ENCODE results near the gene QRICH1.
"Not testable (repeated sequence)": the region's sequence is repeated elsewhere in the genome, so short reads cannot be mapped to it uniquely, and the experiment has no call there.

Gene QRICH1

DNA sequence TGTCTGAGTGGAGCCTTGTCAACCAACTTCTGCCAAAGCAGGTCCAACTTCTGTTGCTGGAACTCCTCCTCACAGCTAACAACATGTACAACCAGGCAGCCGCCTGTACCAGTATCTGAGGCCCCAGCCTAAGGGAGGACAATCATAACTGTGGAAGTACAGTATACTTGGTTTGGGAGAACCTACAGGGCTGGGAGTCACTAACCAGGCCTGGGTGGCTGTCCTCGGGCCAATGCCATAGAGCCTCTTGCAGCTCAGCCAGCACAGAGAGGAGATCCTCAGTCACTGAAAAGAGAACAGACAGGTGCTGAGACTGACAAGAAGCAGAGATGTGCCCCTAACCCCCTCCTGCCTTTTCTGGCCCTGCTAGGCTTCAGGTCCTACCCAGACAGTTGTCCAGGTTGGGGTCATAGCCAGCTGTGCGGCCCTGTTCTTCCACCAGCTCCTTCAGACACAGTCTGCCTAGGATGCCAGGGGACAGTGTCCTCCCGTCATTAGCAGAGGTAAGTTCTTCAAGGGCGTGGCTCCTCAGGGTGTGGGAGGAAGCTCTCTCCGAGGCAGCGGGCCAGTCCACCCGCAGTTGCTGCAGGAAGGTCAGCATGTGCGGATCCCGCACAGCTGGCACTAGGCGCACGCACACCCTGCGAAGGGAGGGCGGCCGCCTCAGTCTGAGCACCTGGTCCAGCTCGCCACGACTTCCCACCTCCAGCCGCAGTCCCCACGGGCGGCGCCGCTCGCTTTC is 76.5 kb downstream of the QRICH1 start:
- DNase-seq (ENCODE audit: low read depth), result no peak

DNA sequence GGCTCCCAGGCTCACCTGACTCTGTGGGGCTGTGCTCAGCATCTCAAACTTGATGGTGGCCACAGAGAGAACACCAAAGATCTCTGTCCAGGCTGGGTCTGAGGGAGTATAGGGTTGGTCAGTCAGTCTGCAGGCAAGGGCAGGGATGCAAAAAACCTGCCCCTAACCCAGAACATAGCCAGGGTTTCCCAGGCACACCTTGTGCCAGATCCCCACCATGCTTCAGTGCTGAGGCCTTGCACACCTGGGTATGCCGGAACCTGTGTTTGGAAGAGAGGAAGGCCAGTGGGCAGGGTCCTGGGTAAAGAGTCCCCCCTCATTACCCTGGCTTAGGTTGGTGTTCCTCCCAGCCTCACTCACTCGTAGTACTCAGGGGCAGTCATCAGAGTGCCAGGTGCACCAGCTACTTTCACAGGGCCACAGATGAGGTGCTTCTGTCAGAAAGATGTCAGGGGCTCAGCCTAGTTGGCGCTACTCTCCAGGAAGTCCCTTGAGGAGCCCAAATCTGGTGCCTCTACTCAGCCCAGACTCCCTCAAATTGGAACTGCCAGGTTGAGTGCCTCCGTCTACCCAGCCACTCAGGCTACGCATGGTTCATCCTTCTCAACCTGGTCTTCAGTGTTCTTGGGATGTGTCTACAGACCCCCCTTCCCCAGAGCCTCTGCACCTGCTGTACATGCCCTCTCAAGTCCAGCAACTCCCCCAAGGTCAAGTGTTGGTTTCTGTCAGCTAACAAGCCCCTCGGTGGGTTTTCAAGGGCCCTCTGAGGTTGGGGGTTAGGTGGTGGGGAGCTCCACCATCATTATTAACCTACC is 77.2 kb downstream of the QRICH1 start:
- no peak for DNase-seq (ENCODE audit: low read depth)

DNA sequence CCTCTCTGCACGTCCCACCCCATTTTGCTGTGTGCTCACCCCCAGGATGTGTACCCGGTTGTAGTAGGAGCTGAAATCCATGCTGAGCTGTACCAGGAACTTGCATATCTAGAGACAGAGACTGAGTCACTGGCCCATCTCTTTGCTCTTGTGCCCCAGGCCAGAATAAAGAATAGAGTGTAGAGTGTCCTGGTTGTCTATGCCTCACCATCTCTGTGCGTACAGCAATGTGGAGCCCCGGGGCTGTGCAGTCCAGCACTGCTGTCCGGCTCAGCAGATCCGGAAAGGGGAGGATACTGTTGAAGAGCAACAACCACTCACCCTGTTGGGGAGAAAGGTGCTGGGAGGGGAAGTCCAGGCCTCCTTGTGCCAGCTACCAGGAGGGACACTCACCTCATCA is 78.1 kb downstream of the QRICH1 start:
- DNase-seq (ENCODE audit: low read depth), result no peak

DNA sequence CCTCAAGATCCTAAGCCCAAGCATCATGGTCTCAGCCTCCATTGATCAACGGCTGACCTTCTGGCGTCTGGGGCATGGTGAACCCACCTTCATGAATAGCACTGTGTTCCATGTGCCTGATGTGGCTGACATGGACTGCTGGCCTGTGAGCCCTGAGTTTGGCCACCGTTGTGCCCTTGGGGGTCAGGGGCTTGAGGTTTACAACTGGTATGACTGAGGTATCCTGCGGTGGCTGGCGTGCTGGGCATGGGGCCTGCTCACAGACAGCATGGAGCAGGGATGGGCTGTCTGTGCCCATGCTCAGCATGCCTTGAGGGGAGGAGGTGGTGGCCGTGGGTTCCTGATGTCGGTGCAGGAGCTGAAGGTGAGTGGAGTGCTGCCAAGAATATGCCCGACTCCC is 78.8 kb downstream of the QRICH1 start:
- no peak for DNase-seq (ENCODE audit: low read depth)

DNA sequence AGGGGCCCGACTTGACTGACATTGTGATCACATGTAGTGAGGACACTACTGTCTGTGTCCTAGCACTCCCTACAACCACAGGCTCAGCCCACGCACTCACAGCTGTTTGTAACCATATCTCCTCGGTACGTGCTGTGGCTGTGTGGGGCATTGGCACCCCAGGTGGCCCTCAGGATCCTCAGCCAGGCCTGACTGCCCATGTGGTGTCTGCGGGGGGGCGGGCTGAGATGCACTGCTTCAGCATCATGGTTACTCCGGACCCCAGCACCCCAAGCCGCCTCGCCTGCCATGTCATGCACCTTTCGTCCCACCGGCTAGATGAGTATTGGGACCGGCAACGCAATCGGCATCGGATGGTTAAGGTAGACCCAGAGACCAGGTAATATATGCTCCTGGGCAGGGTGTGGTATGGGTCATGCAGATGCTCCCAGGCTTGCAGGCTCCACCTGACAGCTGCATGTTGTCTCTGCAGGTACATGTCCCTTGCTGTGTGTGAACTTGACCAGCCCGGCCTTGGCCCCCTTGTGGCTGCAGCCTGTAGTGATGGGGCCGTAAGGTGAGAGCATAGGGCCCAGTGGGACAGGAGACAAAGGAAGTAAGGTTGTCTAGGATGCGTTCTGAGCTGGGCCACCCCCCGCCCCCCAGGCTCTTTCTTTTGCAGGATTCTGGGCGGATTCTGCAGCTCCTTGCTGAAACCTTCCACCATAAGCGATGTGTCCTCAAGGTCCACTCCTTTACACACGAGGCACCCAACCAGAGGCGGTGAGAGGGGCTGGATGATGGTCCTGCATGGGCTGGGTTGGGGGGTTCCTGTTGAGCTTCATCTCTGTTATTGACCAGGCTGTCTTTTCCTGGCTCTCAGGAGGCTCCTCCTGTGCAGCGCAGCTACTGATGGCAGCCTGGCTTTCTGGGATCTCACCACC is 79.9 kb downstream of the QRICH1 start:
- no peak for DNase-seq (ENCODE audit: low read depth)

DNA sequence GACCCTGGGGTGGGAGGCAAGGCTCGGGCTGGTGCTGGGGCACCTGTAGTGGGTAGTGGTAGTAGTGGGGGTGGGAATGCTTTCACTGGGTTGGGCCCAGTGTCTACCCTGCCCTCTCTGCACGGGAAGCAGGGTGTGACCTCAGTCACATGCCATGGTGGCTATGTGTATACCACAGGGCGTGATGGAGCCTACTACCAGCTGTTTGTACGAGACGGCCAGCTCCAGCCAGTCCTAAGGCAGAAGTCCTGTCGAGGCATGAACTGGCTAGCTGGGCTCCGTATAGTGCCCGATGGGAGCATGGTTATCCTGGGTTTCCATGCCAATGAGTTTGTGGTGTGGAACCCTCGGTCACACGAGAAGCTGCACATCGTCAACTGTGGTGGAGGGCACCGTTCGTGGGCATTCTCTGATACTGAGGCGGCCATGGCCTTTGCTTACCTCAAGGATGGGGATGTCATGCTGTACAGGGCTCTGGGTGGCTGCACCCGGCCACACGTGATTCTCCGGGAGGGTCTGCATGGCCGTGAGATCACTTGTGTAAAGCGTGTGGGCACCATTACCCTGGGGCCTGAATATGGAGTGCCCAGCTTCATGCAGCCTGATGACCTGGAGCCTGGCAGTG is 80.6 kb downstream of the QRICH1 start:
- DNase-seq (ENCODE audit: low read depth), result no peak

DNA sequence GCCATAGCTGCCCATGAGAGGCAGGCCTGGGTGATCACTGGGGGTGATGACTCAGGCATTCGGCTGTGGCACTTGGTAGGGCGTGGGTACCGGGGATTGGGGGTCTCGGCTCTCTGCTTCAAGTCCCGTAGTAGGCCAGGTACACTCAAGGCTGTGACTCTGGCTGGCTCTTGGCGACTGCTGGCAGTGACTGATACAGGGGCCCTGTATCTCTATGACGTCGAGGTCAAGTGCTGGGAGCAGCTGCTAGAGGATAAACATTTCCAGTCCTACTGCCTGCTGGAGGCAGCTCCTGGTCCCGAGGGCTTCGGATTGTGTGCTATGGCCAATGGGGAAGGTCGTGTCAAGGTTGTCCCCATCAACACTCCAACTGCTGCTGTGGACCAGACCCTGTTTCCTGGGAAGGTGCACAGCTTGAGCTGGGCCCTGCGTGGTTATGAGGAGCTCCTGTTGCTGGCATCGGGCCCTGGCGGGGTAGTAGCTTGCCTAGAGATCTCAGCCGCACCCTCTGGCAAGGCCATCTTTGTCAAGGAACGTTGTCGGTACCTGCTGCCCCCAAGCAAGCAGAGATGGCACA is 81.3 kb downstream of the QRICH1 start:
- no peak for DNase-seq (ENCODE audit: low read depth)

DNA sequence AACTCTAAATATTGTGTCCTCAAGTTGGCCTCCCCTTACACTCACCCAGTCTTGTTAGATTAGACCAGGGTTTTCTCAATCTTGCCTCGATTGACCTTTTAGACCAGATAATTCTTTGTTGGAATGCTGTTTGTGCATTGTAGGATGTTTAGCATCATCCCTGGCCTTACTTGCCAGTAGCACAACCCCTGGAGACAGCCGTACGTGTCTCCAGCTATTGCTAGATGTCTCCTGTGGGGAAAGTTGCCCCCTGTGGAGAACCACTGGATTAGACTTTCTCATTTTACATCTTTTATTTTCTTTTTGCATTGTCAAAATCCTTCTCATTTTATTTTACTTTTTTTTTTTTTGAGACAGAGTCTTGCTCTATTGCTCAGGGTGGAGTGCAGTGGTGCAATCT is 84.5 kb downstream of the QRICH1 start:
- no peak for DNase-seq (ENCODE audit: low read depth)

DNA sequence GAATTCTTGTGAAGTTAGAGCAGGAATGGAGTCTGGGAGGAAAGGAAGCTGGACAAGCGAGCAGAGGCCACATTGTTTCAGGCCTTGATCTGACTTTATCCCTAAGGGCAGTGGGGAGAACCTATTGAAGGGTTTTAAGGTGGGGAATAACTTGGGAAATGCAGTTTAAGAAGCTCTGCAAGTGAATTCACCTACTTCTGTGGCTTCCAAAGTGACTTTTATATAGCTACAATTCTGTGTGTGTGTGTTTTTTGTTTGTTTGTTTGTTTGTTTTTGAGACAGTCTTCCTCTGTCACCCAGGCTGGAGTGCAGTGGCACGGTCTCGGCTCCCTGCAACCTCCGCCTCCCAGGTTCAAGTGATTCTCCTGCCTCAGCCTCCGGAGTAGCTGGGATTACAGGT is 85.2 kb downstream of the QRICH1 start:
- DNase-seq (ENCODE audit: low read depth), result not testable (repeated sequence)

DNA sequence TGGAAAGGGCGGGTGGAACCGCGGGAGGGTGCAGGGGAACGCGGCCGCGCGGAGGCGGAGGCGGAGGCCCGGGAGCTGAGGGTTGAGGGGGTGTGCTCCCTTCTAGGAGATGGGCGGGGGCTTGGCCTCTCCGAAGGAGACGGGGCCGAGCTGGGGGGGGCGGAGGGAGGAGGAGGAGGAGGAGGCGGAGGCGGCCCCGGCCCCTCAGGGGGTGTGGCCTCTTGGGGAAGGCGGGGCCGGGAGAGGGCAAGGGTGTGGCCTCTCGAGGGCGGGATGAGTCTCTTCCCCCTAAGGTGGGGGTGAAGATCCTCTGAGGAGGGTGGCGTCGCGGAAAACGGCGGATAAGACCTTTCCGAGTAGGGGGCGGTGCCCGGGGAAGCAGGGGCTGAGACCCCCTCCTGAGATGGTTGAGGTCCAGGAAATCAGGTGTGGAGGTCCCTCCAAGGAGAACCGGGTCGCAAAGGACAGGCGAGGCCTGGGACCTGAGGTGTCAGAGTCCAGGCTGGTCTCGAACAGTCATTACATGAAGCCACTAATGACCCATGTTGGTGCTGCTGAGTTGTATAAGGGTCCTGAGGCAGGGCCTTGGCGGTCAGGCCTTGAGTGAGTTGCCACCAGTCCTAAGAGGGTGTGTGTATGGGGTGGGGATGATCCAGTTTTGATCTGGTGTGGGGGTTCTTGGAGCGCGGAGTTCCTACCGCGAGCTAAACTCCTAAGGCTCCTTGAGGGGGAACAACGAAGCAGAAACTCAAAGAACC is 85.9 kb downstream of the QRICH1 start:
- peak; percentile 94 for DNase-seq (ENCODE audit: low read depth)

DNA sequence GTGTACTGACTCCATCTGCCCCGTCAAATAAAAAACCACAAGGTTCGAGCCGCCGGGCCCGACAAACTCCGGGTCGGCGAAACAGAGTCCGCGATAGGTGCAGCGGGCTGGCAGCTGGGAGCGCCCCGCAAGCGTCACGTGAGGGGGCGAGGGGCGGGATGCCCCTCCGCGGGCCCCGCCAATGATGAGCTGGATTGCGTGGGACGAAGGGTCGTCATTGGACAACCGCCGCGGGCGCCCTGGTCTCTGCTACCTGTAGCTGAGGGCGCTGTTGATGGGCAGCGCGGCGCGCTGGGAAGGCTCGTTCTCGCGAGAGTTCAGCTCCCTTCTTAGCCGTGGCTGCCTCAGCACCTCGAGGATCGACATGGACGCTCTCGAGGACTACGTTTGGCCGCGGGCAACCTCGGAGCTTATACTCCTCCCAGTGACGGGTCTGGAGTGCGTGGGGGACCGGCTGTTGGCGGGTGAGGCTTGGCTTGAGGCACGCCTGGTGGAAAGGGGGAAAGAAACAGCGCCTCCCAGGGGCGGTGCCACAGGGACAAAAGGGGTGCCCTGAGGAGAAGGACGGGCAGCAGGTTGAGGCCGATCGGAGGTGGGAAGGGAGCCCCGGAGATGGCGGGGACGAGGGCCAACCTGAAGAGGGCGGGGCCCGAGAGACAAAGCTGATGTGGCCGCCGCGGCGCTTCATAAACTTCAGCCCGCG is 86.7 kb downstream of the QRICH1 start, which contains the start of gene WDR6:
Gene WDR6, plus strand, starts transcription at position 324 of the 703 bp plus-strand sequence. Its CDS starts 41 bp downstream, at position 365.
- DNase-seq (ENCODE audit: low read depth), result peak; percentile 97

DNA sequence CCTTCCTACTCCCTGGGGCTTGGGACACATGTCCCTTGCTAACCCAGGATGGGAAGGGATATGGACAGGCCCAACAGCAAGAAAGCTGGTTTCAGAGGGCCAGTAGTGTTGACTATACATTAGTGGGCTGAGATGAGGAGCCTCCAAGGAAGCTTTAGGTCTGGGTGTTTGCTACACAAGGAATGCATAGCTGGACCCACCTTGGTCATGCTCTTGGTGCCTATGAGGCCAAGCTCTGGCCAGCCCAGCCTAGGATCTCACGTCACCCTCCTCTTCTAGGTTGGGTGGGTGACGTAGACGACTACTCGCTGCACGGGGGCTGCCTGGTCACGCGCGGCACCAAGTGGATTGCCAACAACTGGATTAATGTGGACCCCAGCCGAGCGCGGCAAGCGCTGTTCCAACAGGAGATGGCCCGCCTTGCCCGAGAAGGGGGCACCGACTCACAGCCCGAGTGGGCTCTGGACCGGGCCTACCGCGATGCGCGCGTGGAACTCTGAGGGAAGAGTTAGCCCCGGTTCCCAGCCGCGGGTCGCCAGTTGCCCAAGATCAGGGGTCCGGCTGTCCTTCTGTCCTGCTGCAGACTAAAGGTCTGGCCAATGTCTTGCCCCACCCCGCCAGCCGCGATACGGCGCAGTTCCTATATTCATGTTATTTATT is 87.3 kb downstream of the QRICH1 start:
- DNase-seq (ENCODE audit: low read depth), result no peak

DNA sequence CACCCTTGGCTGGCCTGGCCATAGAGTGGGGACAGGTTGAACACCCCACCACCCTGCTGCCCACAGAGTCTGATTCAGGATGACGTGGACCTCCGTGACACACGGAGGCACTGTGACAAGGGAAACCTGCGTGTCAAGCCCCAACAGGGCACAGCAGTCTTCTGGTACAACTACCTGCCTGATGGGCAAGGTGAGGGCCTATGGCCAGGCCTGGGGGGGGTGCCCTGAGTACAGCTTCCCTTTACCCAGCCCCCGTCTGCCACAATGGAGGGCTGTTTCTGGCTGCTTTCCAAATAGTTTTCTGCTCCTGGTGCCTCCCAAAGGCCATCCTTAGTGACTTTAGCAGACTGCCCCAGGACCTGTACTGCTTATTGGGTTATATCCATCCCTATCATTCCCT is 87.9 kb downstream of the QRICH1 start:
- no peak for DNase-seq (ENCODE audit: low read depth)

DNA sequence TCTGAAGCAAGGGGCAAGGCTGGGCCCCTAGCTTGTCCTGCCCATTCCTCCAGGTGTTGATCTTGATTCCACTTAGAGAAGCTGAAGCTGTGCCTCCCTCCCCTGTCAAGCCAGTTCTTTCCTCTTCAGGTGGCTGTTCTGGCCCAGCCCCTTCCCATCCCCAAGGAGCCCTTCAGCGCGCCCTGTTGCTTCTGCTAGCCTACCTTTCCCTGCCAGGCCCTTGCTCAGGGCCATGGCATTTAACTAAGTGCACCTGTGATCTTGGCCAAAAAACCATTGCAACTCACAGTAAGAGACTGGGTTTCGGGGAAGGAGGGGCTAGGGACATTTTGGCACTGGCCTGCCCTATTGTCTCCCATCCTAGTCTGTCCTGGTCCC is 88.6 kb downstream of the QRICH1 start:
- no peak for DNase-seq (ENCODE audit: low read depth)

DNA sequence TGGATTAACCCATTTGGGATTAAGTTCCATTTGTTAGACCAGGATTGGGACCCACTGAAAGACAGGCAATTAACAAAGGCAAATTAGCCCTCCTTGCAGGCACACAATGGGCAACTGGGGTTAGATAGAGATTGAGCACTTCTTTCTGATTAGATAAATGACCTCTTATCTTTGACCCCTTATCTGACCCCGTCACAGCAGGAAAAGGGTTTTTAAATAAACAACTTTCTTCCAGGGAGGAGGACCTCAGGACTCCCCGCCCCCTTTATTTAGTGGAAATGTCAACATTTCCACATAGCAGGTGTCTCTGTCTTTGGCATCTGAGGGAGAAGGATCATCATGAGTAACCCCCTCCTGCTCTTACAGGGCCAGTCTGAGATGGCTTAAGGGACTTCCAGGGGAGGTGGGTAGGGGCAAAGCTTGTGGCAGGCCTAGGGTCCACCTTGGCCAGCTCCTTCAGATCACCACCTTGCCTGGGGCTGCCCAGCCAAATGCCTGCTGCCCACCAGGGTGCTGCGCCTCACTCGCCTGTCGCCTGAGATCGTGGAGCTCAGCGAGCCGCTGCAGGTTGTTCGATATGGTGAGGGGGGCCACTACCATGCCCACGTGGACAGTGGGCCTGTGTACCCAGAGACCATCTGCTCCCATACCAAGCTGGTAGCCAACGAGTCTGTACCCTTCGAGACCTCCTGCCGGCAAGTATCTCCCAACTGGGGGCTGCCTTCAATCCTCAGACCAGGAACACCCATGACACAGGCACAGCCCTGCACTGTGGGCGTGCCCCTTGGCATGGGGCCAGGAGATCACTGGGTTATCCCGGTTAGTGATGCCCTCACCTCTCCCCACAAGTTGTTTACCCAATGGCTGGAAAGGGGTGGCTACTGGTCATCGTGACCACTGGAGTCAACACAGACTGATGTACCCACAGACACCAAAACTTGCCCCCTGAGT is 89.2 kb downstream of the QRICH1 start:
- no peak for DNase-seq (ENCODE audit: low read depth)

DNA sequence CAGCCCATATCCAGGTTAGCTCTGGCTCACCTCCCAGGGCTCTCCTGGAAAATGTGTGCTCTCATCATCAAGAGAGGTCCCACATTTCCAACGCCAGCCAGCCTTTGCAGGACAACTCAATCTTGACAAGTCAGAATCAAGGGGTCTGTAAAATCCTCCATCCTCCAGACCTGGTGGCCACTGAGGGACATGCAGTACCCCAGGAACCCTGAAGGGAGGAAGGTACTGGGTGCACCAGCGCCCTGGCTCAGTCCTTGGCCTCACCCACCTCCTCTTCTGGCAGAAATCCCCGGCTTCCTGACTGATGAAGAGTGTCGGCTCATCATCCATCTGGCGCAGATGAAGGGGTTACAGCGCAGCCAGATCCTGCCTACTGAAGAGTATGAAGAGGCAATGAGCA is 92.7 kb downstream of the QRICH1 start:
- no peak for DNase-seq (ENCODE audit: low read depth)

DNA sequence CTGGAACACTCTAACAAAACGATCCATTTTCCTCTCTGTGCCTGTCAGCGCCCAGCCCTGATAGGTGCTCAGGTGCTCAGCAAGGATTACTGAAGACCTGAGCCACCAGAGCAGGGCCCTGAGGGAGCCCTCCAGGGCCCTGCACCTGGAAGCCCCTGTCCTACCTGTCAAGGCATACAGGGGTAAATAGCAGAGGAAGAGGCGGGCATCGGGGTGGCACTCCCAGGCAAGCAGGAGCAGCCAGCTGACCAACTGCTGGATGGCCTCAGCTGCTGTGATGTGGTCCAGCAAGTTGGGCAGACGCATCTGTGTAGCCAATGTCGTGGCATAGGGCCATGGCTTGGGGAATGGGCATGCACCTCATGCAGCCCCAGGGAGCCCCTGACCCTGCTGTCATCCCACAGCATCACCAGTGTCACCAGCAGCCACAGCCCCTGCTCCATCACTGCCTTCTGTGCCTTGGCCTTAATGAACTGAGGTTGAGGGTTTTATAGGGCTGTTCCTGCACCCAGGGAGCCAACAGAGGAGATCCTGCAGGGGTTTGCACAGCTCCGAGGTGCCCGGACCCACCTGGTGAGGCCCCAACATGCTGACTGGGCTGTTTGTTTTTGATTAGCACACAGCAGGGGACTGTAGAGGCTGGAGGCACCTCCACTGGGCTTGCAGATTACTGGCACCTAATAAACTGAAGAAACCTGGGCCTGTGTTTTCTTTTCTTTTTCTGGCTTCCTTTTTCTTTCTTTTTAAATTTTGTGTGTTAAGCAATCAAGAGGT is 94.6 kb downstream of the QRICH1 start:
- DNase-seq (ENCODE audit: low read depth), result no peak

Data from stimulated activated CD4-positive, alpha-beta T cell treated with anti-CD3 and anti-CD28 coated beads, Interleukin-2, amount 100 ng/mL, for 4 hours (primary cell).